HG02973 (cell line): ENCODE results near the gene PNPLA1.
"Not testable (repeated sequence)": the region's sequence is repeated elsewhere in the genome, so short reads cannot be mapped to it uniquely, and the experiment has no call there.

Experiments used
- ATAC-seq: cut with Tn5 transposase; IDR thresholded peaks from one replicate; pipeline ENCODE4 v1.9.1; 2021; ENCODE audit warnings: moderate library complexity; ENCODE audit not compliant: unreplicated experiment

The PNPLA1 gene

GRCh38 chr6:36333931-36334725 lies 64.3 kb downstream of the PNPLA1 start:
- no peak for ATAC-seq

- ATAC-seq, result no peak
These were observed 65.1 kb downstream of the PNPLA1 start for GRCh38 chr6:36334832-36335459.

- ATAC-seq, result no peak
These were observed 65.8 kb downstream of the PNPLA1 start for GRCh38 chr6:36335465-36336207.

- no peak for ATAC-seq
These were observed 66.4 kb downstream of the PNPLA1 start for GRCh38 chr6:36336208-36336710.

GRCh38 chr6:36336779-36337241 lies 67.0 kb downstream of the PNPLA1 start, which contains the start of gene BNIP5:
TSS of gene BNIP5 (minus strand) at chr6:36336888. CDS start at chr6:36330690, 6,198 bp downstream.
- no peak for ATAC-seq

- ATAC-seq, result no peak
These were observed 68.0 kb downstream of the PNPLA1 start for GRCh38 chr6:36337814-36338213.

- not testable (repeated sequence) for ATAC-seq
These were observed 68.4 kb downstream of the PNPLA1 start for GRCh38 chr6:36338223-36338622.

GRCh38 chr6:36339146-36339545 lies 69.3 kb downstream of the PNPLA1 start:
- ATAC-seq, result no peak

- ATAC-seq, result no peak
These were observed 70.4 kb downstream of the PNPLA1 start for GRCh38 chr6:36340306-36340617.

GRCh38 chr6:36340618-36341454 lies 71.0 kb downstream of the PNPLA1 start:
- no peak for ATAC-seq

- no peak for ATAC-seq
These were observed 73.3 kb downstream of the PNPLA1 start for GRCh38 chr6:36343109-36343680.

- ATAC-seq, result no peak
These were observed 76.0 kb downstream of the PNPLA1 start for GRCh38 chr6:36345681-36346466.

- ATAC-seq, result no peak
These were observed 76.8 kb downstream of the PNPLA1 start for GRCh38 chr6:36346486-36347273.

- no peak for ATAC-seq
These were observed 77.8 kb downstream of the PNPLA1 start for GRCh38 chr6:36347621-36348020.

- ATAC-seq, result no peak
These were observed 79.4 kb downstream of the PNPLA1 start for GRCh38 chr6:36349240-36349639.

GRCh38 chr6:36350082-36350481 lies 80.2 kb downstream of the PNPLA1 start:
- no peak for ATAC-seq

- no peak for ATAC-seq
These were observed 81.1 kb downstream of the PNPLA1 start for GRCh38 chr6:36350681-36351571.
